Measurements from ENCODE around the gene ATL2. TPM values are rescaled to one million over a fixed set of nuclear protein-coding genes. Genes with fewer than 3 reads are reported as not detected.

ATL2 gene
- total RNA-seq, 2 experiments from 2014 or later: 47.9 to 51.9 TPM

Other genes with a start within 250 kb of the ATL2 start
- gene HNRNPLL, start 225.7 kb upstream of the ATL2 start, total RNA-seq: 100 to 1,000 TPM; 104 to 119 TPM